Skeletal muscle satellite cell (primary cell): ENCODE measurements around the gene FAM219B. TPM values are rescaled to one million over a fixed set of nuclear protein-coding genes. Genes with fewer than 3 reads are reported as not detected.
"Not testable (repeated sequence)": the region's sequence is repeated elsewhere in the genome, so short reads cannot be mapped to it uniquely, and the experiment has no call there.

Experiments
- H3K27me3 ChIP-seq: 2 replicates; pipeline ENCODE4 v1.7.0; 2013; ENCODE audit warnings: low read length; ENCODE audit not compliant: control insufficient read depth, insufficient read depth
- H3K36me3 ChIP-seq: 2 replicates; pipeline ENCODE4 v1.7.0; 2013; ENCODE audit warnings: mild to moderate bottlenecking, control low read depth, low read length; ENCODE audit not compliant: insufficient read depth
- H3K4me1 ChIP-seq: 2 replicates; pipeline ENCODE4 v1.7.0; 2013; ENCODE audit warnings: low read length; ENCODE audit not compliant: control insufficient read depth, insufficient read depth
- H3K4me2 ChIP-seq: 2 replicates; pipeline ENCODE4 v1.7.0; 2013; ENCODE audit warnings: mild to moderate bottlenecking, low read length
- H3K4me3 ChIP-seq: 2 replicates; pipeline ENCODE4 v1.7.0; 2013; ENCODE audit warnings: low read length
- H3K9ac ChIP-seq: 2 replicates; pipeline ENCODE4 v1.7.0; 2013; ENCODE audit warnings: mild to moderate bottlenecking, low read depth, low read length, moderate library complexity
- H3K9me3 ChIP-seq: replicated peaks from 2 replicates; pipeline ENCODE4 v1.7.0; 2013; ENCODE audit warnings: mild to moderate bottlenecking, control low read depth, low read length
- total RNA-seq: library from RNA; depleted of rRNA; stranded (reverse); fragments of >200 nt; gene quantifications from 2 replicates; pipeline ENCODE4 v1.2.3, GENCODE V29; 2012; rRNA removed

The FAM219B gene
- 26.0 and 29.7 TPM in 2 replicates for total RNA-seq

- H3K9me3 ChIP-seq: no peaks in the 10 kb centered on the region
- H3K27me3 ChIP-seq: no peaks in the 10 kb centered on the region
- peak within 1 kb of the TSS; percentile 94 for H3K9ac ChIP-seq
- peaks cover 29% of the 10 kb centered on the region for H3K36me3 ChIP-seq
- peaks cover 27% of the 10 kb centered on the region for H3K4me1 ChIP-seq
- H3K4me2 ChIP-seq: peak within 1 kb of the TSS; percentile 81
- peak within 1 kb of the TSS; percentile 82 for H3K4me3 ChIP-seq
These were observed at the start of gene FAM219B for GRCh38 chr15:74906450-74907162. Gene FAM219B, minus strand, starts transcription at chr15:74906851. Its CDS starts 51 bp downstream, at chr15:74906800.

GRCh38 chr15:74955796-74956647 lies 49.4 kb upstream of the FAM219B start:
- peaks cover 36% of the 10 kb centered on the region for H3K4me1 ChIP-seq
- peak overlapping the region; percentile 74 for H3K4me3 ChIP-seq
- H3K4me2 ChIP-seq: peak overlapping the region; percentile 92
- no peaks in the 10 kb centered on the region for H3K9me3 ChIP-seq
- no peaks in the 10 kb centered on the region for H3K36me3 ChIP-seq
- H3K9ac ChIP-seq: peak overlapping the region; percentile 59
- H3K27me3 ChIP-seq: peaks cover 43% of the 10 kb centered on the region

- Histone ChIP-seq H3K27me3 (peaks cover 39% of the 10 kb centered on the region), H3K4me2 (no peak overlapping the region), H3K4me1 (peaks cover 36% of the 10 kb centered on the region), H3K9ac (no peak overlapping the region), H3K4me3 (no peak overlapping the region), H3K9me3 (no peaks in the 10 kb centered on the region), H3K36me3 (no peaks in the 10 kb centered on the region)
These were observed 48.4 kb upstream of the FAM219B start for GRCh38 chr15:74955017-74955416.

- H3K4me3 ChIP-seq: no peak overlapping the region
- H3K4me1 ChIP-seq: peaks cover 36% of the 10 kb centered on the region
- H3K9ac ChIP-seq: no peak overlapping the region
- no peaks in the 10 kb centered on the region for H3K9me3 ChIP-seq
- H3K36me3 ChIP-seq: no peaks in the 10 kb centered on the region
- H3K27me3 ChIP-seq: peaks cover 34% of the 10 kb centered on the region
- no peak overlapping the region for H3K4me2 ChIP-seq
These were observed 47.9 kb upstream of the FAM219B start for GRCh38 chr15:74954515-74954914.

GRCh38 chr15:74951006-74951405 lies 44.4 kb upstream of the FAM219B start:
- Histone ChIP-seq H3K36me3 (no peaks in the 10 kb centered on the region), H3K27me3 (peaks cover 13% of the 10 kb centered on the region), H3K9ac (no peak overlapping the region), H3K4me2 (no peak overlapping the region), H3K4me1 (peaks cover 6% of the 10 kb centered on the region), H3K9me3 (no peaks in the 10 kb centered on the region), H3K4me3 (no peak overlapping the region)

GRCh38 chr15:74950078-74950908 lies 43.6 kb upstream of the FAM219B start:
- Histone ChIP-seq H3K27me3 (peaks cover 13% of the 10 kb centered on the region), H3K9ac (no peak overlapping the region), H3K4me2 (no peak overlapping the region), H3K4me1 (no peaks in the 10 kb centered on the region), H3K9me3 (no peaks in the 10 kb centered on the region), H3K4me3 (no peak overlapping the region), H3K36me3 (no peaks in the 10 kb centered on the region)

GRCh38 chr15:74937590-74938371 lies 31.1 kb upstream of the FAM219B start, which contains the start of gene COX5A:
Gene COX5A, minus strand, starts transcription at chr15:74938073. Its CDS starts 59 bp downstream, at chr15:74938014.
- H3K36me3 ChIP-seq: no peaks in the 10 kb centered on the region

GRCh38 chr15:74937272-74937589 lies 30.6 kb upstream of the FAM219B start:
- no peaks in the 10 kb centered on the region for H3K4me1 ChIP-seq
- H3K9me3 ChIP-seq: no peaks in the 10 kb centered on the region
- peak overlapping the region; percentile 83 for H3K4me2 ChIP-seq
- H3K27me3 ChIP-seq: no peaks in the 10 kb centered on the region
- no peaks in the 10 kb centered on the region for H3K36me3 ChIP-seq
- peak overlapping the region; percentile 96 for H3K9ac ChIP-seq
- peak overlapping the region; percentile 90 for H3K4me3 ChIP-seq

More at GRCh38 chr15:74937590-74938371, 31.1 kb upstream of the FAM219B start, which contains the start of gene COX5A:
- H3K4me3 ChIP-seq: peak within 1 kb of the TSS; percentile 90
- no peaks in the 10 kb centered on the region for H3K4me1 ChIP-seq
- no peaks in the 10 kb centered on the region for H3K9me3 ChIP-seq
- H3K9ac ChIP-seq: peak within 1 kb of the TSS; percentile 96
- H3K27me3 ChIP-seq: peaks cover 4% of the 10 kb centered on the region
- peak within 1 kb of the TSS; percentile 83 for H3K4me2 ChIP-seq

- not testable (repeated sequence) for H3K27me3 ChIP-seq, H3K4me2 ChIP-seq, H3K36me3 ChIP-seq
These were observed 28.5 kb upstream of the FAM219B start for GRCh38 chr15:74935193-74935592.

GRCh38 chr15:74933573-74933972 lies 26.9 kb upstream of the FAM219B start:
- no peak overlapping the region for H3K4me3 ChIP-seq
- peaks cover 14% of the 10 kb centered on the region for H3K36me3 ChIP-seq
- H3K4me2 ChIP-seq: no peak overlapping the region
- H3K27me3 ChIP-seq: no peaks in the 10 kb centered on the region
- H3K4me1 ChIP-seq: no peaks in the 10 kb centered on the region
- H3K9ac ChIP-seq: no peak overlapping the region
- no peaks in the 10 kb centered on the region for H3K9me3 ChIP-seq

More at GRCh38 chr15:74935193-74935592, 28.5 kb upstream of the FAM219B start:
- H3K9ac ChIP-seq, H3K4me3 ChIP-seq, H3K4me1 ChIP-seq, H3K9me3 ChIP-seq: not testable (repeated sequence)
